B cell (primary cell): ENCODE measurements around the gene DUSP23. TPM values are rescaled to one million over a fixed set of nuclear protein-coding genes. Genes with fewer than 3 reads are reported as not detected.

Experiments used
- ATAC-seq: fragments of 200-7000 bp; cut with Tn5 transposase; one replicate; pipeline ENCODE4 v1.10.0; 2021; ENCODE audit warnings: low read depth, mild to moderate bottlenecking, moderate number of reproducible peaks, moderate library complexity
- CTCF ChIA-PET: fragments of 350-600 bp; sonication (Branson Sonifier 250); formaldehyde crosslinking; loops from one replicate; lab custom pipeline; 2021; ENCODE audit warnings: antibody characterized with exemption, inconsistent platforms; lab: Charles Lee
- POLR2A ChIA-PET: fragments of 350-600 bp; sonication (Branson Sonifier 250); formaldehyde crosslinking; loops from one replicate; lab custom pipeline; 2021; ENCODE audit warnings: antibody characterized with exemption; lab: Charles Lee
- DNase-seq: peaks from one replicate; pipeline ENCODE4 v3.0.0; 2013
- H2AFZ ChIP-seq: 2 replicates; pipeline ENCODE4 v1.6.1; 2012; ENCODE audit warnings: mild to moderate bottlenecking, low read depth, low read length; ENCODE audit not compliant: insufficient read depth, poor library complexity, severe bottlenecking
- H3K27ac ChIP-seq, 2 donors: 1 replicate in 1 of 2; 2 replicates in 1 of 2; pipeline ENCODE4 v1.5.1; 2012 to 2013; ENCODE audit warnings: low read length in 2 of 2, mild to moderate bottlenecking in 2 of 2, moderate library complexity in 1 of 2
- H3K27me3 ChIP-seq, 4 experiments: fragments of 200-600 bp in 1 of 4; sonication (generic) in 1 of 4; replicated peaks in 1 of 4; 1 replicate in 2 of 4; 2 replicates in 2 of 4; pipeline versions ENCODE4 v1.6.1 to v1.7.0; 2013 to 2016; ENCODE audit warnings: low read length in 3 of 4, mild to moderate bottlenecking in 2 of 4, mixed read lengths in 1 of 4, moderate library complexity in 1 of 4; ENCODE audit not compliant: insufficient read depth in 4 of 4, control insufficient read depth in 3 of 4; ENCODE audit errors: control extremely low read depth in 1 of 4
- H3K36me3 ChIP-seq, 2 experiments: replicated peaks in 1 of 2; 1 replicate in 1 of 2; 2 replicates in 1 of 2; pipeline versions ENCODE4 v1.6.1 to v1.7.1; 2013; ENCODE audit warnings: low read length in 1 of 2; ENCODE audit not compliant: insufficient read depth in 2 of 2, control insufficient read depth in 1 of 2; ENCODE audit errors: control extremely low read depth in 1 of 2, extremely low read depth in 1 of 2
- H3K4me1 ChIP-seq, 2 donors: fragments of 200-600 bp in 1 of 2; sonication (generic) in 1 of 2; 1 replicate in 1 of 2; 2 replicates in 1 of 2; pipeline versions ENCODE4 v1.5.1 to v1.6.1; 2013 to 2017; ENCODE audit warnings: low read length in 2 of 2; ENCODE audit not compliant: control insufficient read depth in 2 of 2, insufficient read depth in 2 of 2
- H3K4me2 ChIP-seq: replicated peaks from 2 replicates; pipeline ENCODE3; 2012; ENCODE audit warnings: mild to moderate bottlenecking, low read depth, low read length; ENCODE audit not compliant: poor library complexity, severe bottlenecking
- H3K4me3 ChIP-seq, 5 experiments: fragments of 200-600 bp in 1 of 5; sonication (generic) in 1 of 5; 1 replicate in 3 of 5; 2 replicates in 2 of 5; pipeline versions ENCODE4 v1.5.1 to v1.7.0; 2011 to 2016; ENCODE audit warnings: low read length in 4 of 5, mild to moderate bottlenecking in 4 of 5, low read depth in 2 of 5, control low read depth in 1 of 5, moderate library complexity in 1 of 5; ENCODE audit not compliant: insufficient read depth in 1 of 5; ENCODE audit errors: control extremely low read depth in 1 of 5, extremely low read depth in 1 of 5
- H3K79me2 ChIP-seq: fragments of 200-600 bp; sonication (generic); one replicate; pipeline ENCODE4 v1.6.0; 2016; ENCODE audit warnings: low read length; ENCODE audit not compliant: control insufficient read depth, insufficient read depth
- H3K9ac ChIP-seq: fragments of 200-600 bp; sonication (generic); 2 replicates; pipeline ENCODE4 v1.6.1; 2017; ENCODE audit warnings: mild to moderate bottlenecking, low read length, moderate library complexity
- H3K9me3 ChIP-seq, 3 donors: one replicate each; pipeline versions ENCODE4 v1.6.1 to v1.7.1; 2013; ENCODE audit warnings: low read length in 2 of 3; ENCODE audit not compliant: control insufficient read depth in 2 of 3, insufficient read depth in 1 of 3; ENCODE audit errors: control extremely low read depth in 1 of 3
- H4K20me1 ChIP-seq: 2 replicates; pipeline ENCODE4 v1.6.0; 2012; ENCODE audit warnings: mild to moderate bottlenecking, low read length; ENCODE audit not compliant: insufficient read depth, control insufficient read depth, poor library complexity, severe bottlenecking
- H3K27ac Mint-ChIP-seq: one replicate; pipeline ENCODE4 v1.8.0; 2021; ENCODE audit warnings: mixed read lengths
- H3K27me3 Mint-ChIP-seq: one replicate; pipeline ENCODE4 v1.8.0; 2021; ENCODE audit warnings: mixed read lengths
- H3K4me1 Mint-ChIP-seq: one replicate; pipeline ENCODE4 v1.8.0; 2021; ENCODE audit warnings: mixed read lengths
- H3K4me3 Mint-ChIP-seq: one replicate; pipeline ENCODE4 v1.8.0; 2021; ENCODE audit warnings: mixed read lengths
- H3K9me3 Mint-ChIP-seq: one replicate; pipeline ENCODE4 v1.8.0; 2022; ENCODE audit warnings: mixed read lengths; ENCODE audit not compliant: insufficient read depth
- CTCF ChIP-seq: fragments of 200-600 bp; IDR thresholded peaks from one replicate; pipeline ENCODE4 v1.8.0; 2022; ENCODE audit warnings: antibody characterized with exemption, mild to moderate bottlenecking
- EZH2 ChIP-seq: IDR thresholded peaks from 2 replicates; pipeline ENCODE4 v1.6.1; 2012; ENCODE audit warnings: borderline replicate concordance, low read depth, mild to moderate bottlenecking, moderate library complexity, low read length; ENCODE audit not compliant: insufficient read depth, poor library complexity, severe bottlenecking
- WGBS: methylation state at CpG from one replicate; pipeline ENCODE4 v1.1.5; 2013; ENCODE audit warnings: missing lambda C conversion rate; ENCODE audit not compliant: insufficient coverage; 5-methylcytosine and 5-hydroxymethylcytosine counted together
- intact Hi-C: fragments of 100-400 bp; cut with micrococcal nuclease; formaldehyde crosslinking; loops from one replicate; pipeline ENCODE4 v1.10.0; 2022
- polyA plus RNA-seq: library from polyadenylated mRNA; depleted of rRNA; stranded (reverse); fragments of >200 nt; gene quantifications from 2 replicates; pipeline ENCODE4 v1.2.3, GENCODE V29; 2012
- total RNA-seq, 2 donors: library from RNA; stranded (reverse); fragments of 120-200 nt in 1 of 2; gene quantifications; 1 replicate in 1 of 2; 2 replicates in 1 of 2; pipeline versions ENCODE4 v1.2.3 to v1.2.4, GENCODE V29; 2013 to 2022

The DUSP23 gene
- total and polyA plus RNA-seq, 2 donors (not counting 1 experiment from before 2014, with no cell fraction given), result 9.6 to 15.8 TPM

GRCh38 chr1:159765806-159766205, 15.0 kb upstream of the DUSP23 start:
- Histone ChIP-seq H3K4me1 (no peaks in the 10 kb centered on the region), H3K4me2 (no peak overlapping the region), H3K9ac (no peak overlapping the region), H3K79me2 (no peaks in the 10 kb centered on the region), H4K20me1 (no peaks in the 10 kb centered on the region), H3K4me3 (no peak overlapping the region), H3K36me3 (no peaks in the 10 kb centered on the region), H2AFZ (no peak overlapping the region), H3K27me3 (peaks cover 0 to 4% (median 0%) of the 10 kb centered on the region in 4 experiments), H3K27ac (no peak overlapping the region), H3K9me3 (peaks cover 0 to 1% (median 0%) of the 10 kb centered on the region in 3 donors)
- ChIA-PET CTCF (no interaction called here), POLR2A (no interaction called here)
- intact Hi-C loops, result no loop called here
- DNase-seq (no peak), ATAC-seq (no peak)
- TF ChIP-seq EZH2 (no peak), CTCF (no peak)
- Mint-ChIP-seq H3K9me3 (no peaks in the 10 kb centered on the region), H3K27me3 (peaks cover 45% of the 10 kb centered on the region), H3K4me1 (no peaks in the 10 kb centered on the region), H3K4me3 (no peak overlapping the region), H3K27ac (no peak overlapping the region)
- WGBS, result 83% methylated on average over 1 of the region's 3 CpGs

GRCh38 chr1:159771127-159771895, 9.5 kb upstream of the DUSP23 start:
- Histone ChIP-seq H3K4me3 (no peak overlapping the region), H3K27me3 (peaks cover 0 to 15% (median 7%) of the 10 kb centered on the region in 4 experiments), H3K9ac (no peak overlapping the region), H3K79me2 (no peaks in the 10 kb centered on the region), H3K9me3 (peaks cover 0 to 1% (median 0%) of the 10 kb centered on the region in 3 donors), H3K4me1 (no peaks in the 10 kb centered on the region), H4K20me1 (no peaks in the 10 kb centered on the region), H3K4me2 (no peak overlapping the region), H2AFZ (no peak overlapping the region), H3K36me3 (no peaks in the 10 kb centered on the region), H3K27ac (no peak overlapping the region)
- Mint-ChIP-seq H3K4me1 (no peaks in the 10 kb centered on the region), H3K27ac (no peak overlapping the region), H3K4me3 (no peak overlapping the region), H3K27me3 (peaks cover 49% of the 10 kb centered on the region), H3K9me3 (no peaks in the 10 kb centered on the region)
- POLR2A ChIA-PET, result no interaction called here
- ATAC-seq (no peak), DNase-seq (no peak)
- WGBS, result no CpG with 5 or more reads among the region's 2 CpGs
- CTCF ChIA-PET, result no interaction called here
- intact Hi-C loops, result no loop called here
- TF ChIP-seq CTCF, result no peak
